Measurements from ENCODE around the gene CWF19L1.

- no peak for TF ChIP-seq CTCF (IDR thresholded peaks at IDR 0.05; ENCODE audit: low read depth, low read length, poor library complexity, severe bottlenecking)
- TF ChIP-seq EZH2phosphoT487 (IDR thresholded peaks at IDR 0.05; ENCODE audit: borderline replicate concordance, low read length) = no peak
Measured at GRCh38 chr10:100204370-100204769, 63.1 kb downstream of the CWF19L1 start.

Measured in DOHH2 (cell line).